GM12878 (cell line): ENCODE results near the gene ENDOV. TPM values are rescaled to one million over a fixed set of nuclear protein-coding genes. Genes with fewer than 3 reads are reported as not detected.

Experiments used
- ATAC-seq: fragments of 200-7000 bp; cut with Tn5 transposase; 3 replicates; pipeline ENCODE4 v1.9.1; 2020; ENCODE audit warnings: mild to moderate bottlenecking, moderate library complexity
- BruUV-seq: library from RNA; stranded (reverse); fragments of 400-500 nt; replicated peaks from 2 replicates; lab custom pipeline; 2021; lab: Mats Ljungman, UMichigan
- CTCF ChIA-PET: fragments of 300-600 bp; sonication (Branson Sonifier 250); formaldehyde crosslinking; extraction: SDS; loops from one replicate; lab custom pipeline; 2021; ENCODE audit warnings: inconsistent platforms; lab: Yijun Ruan, JAX
- POLR2A ChIA-PET: fragments of 350-600 bp; formaldehyde crosslinking; extraction: SDS; loops from one replicate; lab custom pipeline; 2021; ENCODE audit warnings: inconsistent platforms; lab: Charles Lee
- RAD21 ChIA-PET: fragments of 300-600 bp; sonication (Branson Sonifier 250); formaldehyde crosslinking; loops from one replicate; lab custom pipeline; 2023; ENCODE audit warnings: antibody characterized with exemption; ENCODE audit not compliant: unreplicated experiment; lab: Charles Lee
- SMC1A ChIA-PET: fragments of 300-600 bp; sonication (Branson Sonifier 250); formaldehyde crosslinking; loops from one replicate; lab custom pipeline; 2023; ENCODE audit not compliant: unreplicated experiment, uncharacterized antibody; lab: Charles Lee
- DNase-seq: peaks from one replicate; pipeline ENCODE4 v3.0.0-alpha.2; 2011; ENCODE audit warnings: low read depth, low spot score
- FAIRE-seq: peaks from 3 replicates; lab custom pipeline; 2011; peaks lifted over from hg19 to GRCh38; lab: Jason Lieb, UNC
- H2AFZ ChIP-seq: 2 replicates; pipeline ENCODE4 v1.6.0; 2011; ENCODE audit warnings: low read depth, low read length, control low read depth; ENCODE audit not compliant: control insufficient read depth
- H3K27ac ChIP-seq: 2 replicates; pipeline ENCODE4 v1.5.1; 2011; ENCODE audit warnings: control low read depth; ENCODE audit not compliant: control insufficient read depth, insufficient read depth
- H3K27me3 ChIP-seq, 2 experiments: replicated peaks in 1 of 2; 2 replicates each; pipeline versions ENCODE4 v1.6.0 to v1.6.1; 2011; ENCODE audit warnings: low read length in 1 of 2; ENCODE audit not compliant: control insufficient read depth in 2 of 2, insufficient read depth in 2 of 2
- H3K36me3 ChIP-seq, 2 experiments: 2 replicates each; pipeline ENCODE4 v1.5.1; 2011; ENCODE audit warnings: low read length in 1 of 2; ENCODE audit not compliant: control insufficient read depth in 2 of 2, insufficient read depth in 2 of 2
- H3K4me1 ChIP-seq: 2 replicates; pipeline ENCODE4 v1.6.1; 2011; ENCODE audit warnings: mild to moderate bottlenecking, low read length, moderate library complexity, mixed read lengths; ENCODE audit not compliant: control insufficient read depth, insufficient read depth
- H3K4me2 ChIP-seq: 2 replicates; pipeline ENCODE4 v1.6.0; 2011; ENCODE audit warnings: control low read depth; ENCODE audit not compliant: control insufficient read depth, insufficient read depth
- H3K4me3 ChIP-seq: fragments of 200-600 bp; sonication (generic); 2 replicates; pipeline ENCODE4 v1.5.1; 2016
- H3K79me2 ChIP-seq: 2 replicates; pipeline ENCODE4 v1.6.0; 2011; ENCODE audit warnings: low read length; ENCODE audit not compliant: control insufficient read depth, insufficient read depth
- H3K9ac ChIP-seq: 2 replicates; pipeline ENCODE4 v1.8.0; 2011; ENCODE audit warnings: low read length, control low read depth, mixed read lengths; ENCODE audit not compliant: control insufficient read depth, insufficient read depth
- H3K9me3 ChIP-seq: replicated peaks from 3 replicates; pipeline ENCODE4 v1.5.1; 2011; ENCODE audit warnings: mild to moderate bottlenecking, low read length; ENCODE audit not compliant: control insufficient read depth, insufficient read depth
- H4K20me1 ChIP-seq: 2 replicates; pipeline ENCODE4 v1.6.0; 2011; ENCODE audit not compliant: control insufficient read depth, insufficient read depth
- CUX1 ChIP-seq: IDR thresholded peaks from 2 replicates; pipeline ENCODE4 v1.6.1; 2012; ENCODE audit warnings: improper control_type of control experiment, low read depth, low read length; ENCODE audit not compliant: insufficient replicate concordance
- ELK1 ChIP-seq: IDR thresholded peaks from 2 replicates; pipeline ENCODE4 v1.6.1; 2012; ENCODE audit warnings: low read depth, low read length, improper control_type of control experiment
- KAT2A ChIP-seq: conservative IDR thresholded peaks from 2 replicates; pipeline ENCODE4 v1.6.1; 2011; ENCODE audit warnings: low read depth, low read length; ENCODE audit not compliant: control insufficient read depth
- PAX5 ChIP-seq: IDR thresholded peaks from 2 replicates; pipeline ENCODE4 v1.6.1; 2011; ENCODE audit warnings: low read depth, low read length, borderline replicate concordance
- PKNOX1 ChIP-seq: fragments of 450-650 bp; IDR thresholded peaks from 2 replicates; pipeline ENCODE4 v1.6.1; 2016; ENCODE audit warnings: mild to moderate bottlenecking
- PRDM15 ChIP-seq: fragments of 450-650 bp; formaldehyde crosslinking; IDR thresholded peaks from 2 replicates; pipeline ENCODE4 v1.4.0; 2020; ENCODE audit warnings: mild to moderate bottlenecking, moderate library complexity
- SREBF2 ChIP-seq: IDR thresholded peaks from 2 replicates; pipeline ENCODE4 v1.6.1; 2012; ENCODE audit warnings: mild to moderate bottlenecking, low read length
- SRF ChIP-seq, 2 experiments: IDR thresholded peaks; 2 replicates each; pipeline ENCODE4 v1.6.1; 2011; ENCODE audit warnings: low read depth in 2 of 2, low read length in 2 of 2, mild to moderate bottlenecking in 1 of 2, moderate library complexity in 1 of 2
- TARDBP ChIP-seq: IDR thresholded peaks from 2 replicates; pipeline ENCODE4 v1.6.1; 2016; ENCODE audit warnings: borderline replicate concordance
- ZSCAN29 ChIP-seq: fragments of 450-650 bp; IDR thresholded peaks from 2 replicates; pipeline ENCODE4 v1.6.1; 2017; ENCODE audit warnings: mild to moderate bottlenecking, moderate library complexity
- WGBS: methylation state at CpG from one replicate; pipeline ENCODE4 v1.1.6; 2016; ENCODE audit warnings: low lambda C conversion rate; ENCODE audit not compliant: insufficient replicate concordance, insufficient coverage; ENCODE audit errors: missing lambda C conversion rate; 5-methylcytosine and 5-hydroxymethylcytosine counted together
- in situ Hi-C: fragments of 300-500 bp; cut with MboI; formaldehyde crosslinking; loops from 9 replicates; pipeline ENCODE4 v1.14.3; 2018; ENCODE audit warnings: mixed read lengths
- intact Hi-C: fragments of 100-400 bp; cut with micrococcal nuclease; formaldehyde crosslinking; loops from one replicate; pipeline ENCODE4 v1.14.2; 2022; ENCODE audit not compliant: unreplicated experiment
- polyA plus RNA-seq, 11 experiments: library from polyadenylated mRNA; depleted of rRNA in 4 of 11; unstranded in 6 of 11; stranded (reverse) in 5 of 11; fragments of >200 nt; fragmentation: Nextera tagmentation in 4 of 11; fragmentation: Illumina TruSeq in 1 of 11; extraction: Ambion mirVana in 4 of 11; extraction: Trizol in 1 of 11; gene quantifications; 1 replicate in 1 of 11; 2 replicates in 10 of 11; pipeline versions ENCODE4 v1.2.1 to v1.2.3, GENCODE V29; 2011 to 2016; ENCODE audit warnings: inconsistent platforms in 2 of 11, missing spikeins in 2 of 11, low read depth in 1 of 11
- total RNA-seq, 4 experiments: library from RNA; depleted of rRNA in 3 of 4; stranded (reverse); fragments of >200 nt in 3 of 4; fragmentation: Illumina TruSeq in 1 of 4; extraction: Trizol in 1 of 4; gene quantifications; 2 replicates each; pipeline versions ENCODE4 v1.2.1 to v1.2.3, GENCODE V29; 2013 to 2021

Gene ENDOV
- total and polyA plus RNA-seq, 10 of the 15 experiments (the other 5 are each of a cell fraction or from before 2014, with no cell fraction given), result 0.63 to 11.9 (median 8.1) TPM

- BruUV-seq, result no TSS peak
Measured at GRCh38 chr17:80469667-80470066, 54.7 kb downstream of the ENDOV start.

More at GRCh38 chr17:80469667-80470066, 54.7 kb downstream of the ENDOV start:
- H4K20me1 ChIP-seq, result no peaks in the 10 kb centered on the region
- H3K36me3 ChIP-seq, result no peaks in the 10 kb centered on the region
- ChIA-PET SMC1A (no interaction called here), CTCF (no interaction called here), RAD21 (no interaction called here), POLR2A (no interaction called here)
- WGBS, result 27% methylated on average over 11 of the region's 11 CpGs
- H3K4me2 ChIP-seq, result no peak overlapping the region
- ATAC-seq (no peak), FAIRE-seq (no peak), DNase-seq (no peak)
- H3K9ac ChIP-seq, result no peak overlapping the region
- peaks cover 12 to 15% of the 10 kb centered on the region in 2 experiments; a peak in 3 of 4 replicates for H3K27me3 ChIP-seq
- no peak for TF ChIP-seq PRDM15 (CRISPR knock-in tag)
- TF ChIP-seq PKNOX1, result no peak
- TF ChIP-seq ELK1, result no peak
- TF ChIP-seq ZSCAN29, result no peak
- no peak for TF ChIP-seq SRF (IDR thresholded peaks at IDR 0.05; ENCODE audit: low read depth in 2 of 2, low read length in 2 of 2)
- TF ChIP-seq CUX1, result no peak
- no peak for TF ChIP-seq SREBF2
- no peak for TF ChIP-seq TARDBP
- no peak for TF ChIP-seq PAX5
- TF ChIP-seq KAT2A, result no peak
- intact Hi-C loops, result no loop called here
- H3K27ac ChIP-seq, result no peak overlapping the region
- no peaks in the 10 kb centered on the region for H3K4me1 ChIP-seq
- no peaks in the 10 kb centered on the region for H3K9me3 ChIP-seq
- no peak overlapping the region for H2AFZ ChIP-seq
- H3K4me3 ChIP-seq, result no peak overlapping the region
- in situ Hi-C loops, result no loop called here
- no peaks in the 10 kb centered on the region for H3K79me2 ChIP-seq
